Kidney epithelial cell (primary cell): ENCODE measurements around the gene LYST. TPM values are rescaled to one million over a fixed set of nuclear protein-coding genes. Genes with fewer than 3 reads are reported as not detected.

Source experiments
- DNase-seq: peaks from one replicate; pipeline ENCODE4 v3.0.0-alpha.2; 2010; ENCODE audit warnings: low read depth
- H3K27me3 ChIP-seq: 2 replicates; pipeline ENCODE4 v1.6.0; 2011; ENCODE audit warnings: low read length; ENCODE audit not compliant: control insufficient read depth, insufficient read depth
- H3K36me3 ChIP-seq: 2 replicates; pipeline ENCODE4 v1.5.1; 2011; ENCODE audit warnings: low read length; ENCODE audit not compliant: control insufficient read depth, insufficient read depth
- H3K4me3 ChIP-seq: 2 replicates; pipeline ENCODE4 v1.5.1; 2011; ENCODE audit warnings: low read depth, mild to moderate bottlenecking, control low read depth, low read length
- total RNA-seq: library from RNA; depleted of rRNA; stranded (reverse); fragments of >200 nt; gene quantifications from 2 replicates; pipeline ENCODE4 v1.2.3, GENCODE V29; 2015
- TF ChIP-seq, protein P1 (sequence below): IDR thresholded peaks from 2 replicates; pipeline ENCODE4 v1.5.1; 2011; ENCODE audit warnings: mild to moderate bottlenecking, moderate library complexity, low read length, control low read depth, inconsistent platforms; ENCODE audit not compliant: insufficient read depth, poor library complexity, severe bottlenecking

LYST gene
- total RNA-seq, 1 donor from 2014 or later = 12.7 TPM

- H3K27me3 ChIP-seq = no peaks in the 10 kb centered on the region
- no peak overlapping the region for H3K4me3 ChIP-seq
- TF ChIP-seq, protein P1, sequence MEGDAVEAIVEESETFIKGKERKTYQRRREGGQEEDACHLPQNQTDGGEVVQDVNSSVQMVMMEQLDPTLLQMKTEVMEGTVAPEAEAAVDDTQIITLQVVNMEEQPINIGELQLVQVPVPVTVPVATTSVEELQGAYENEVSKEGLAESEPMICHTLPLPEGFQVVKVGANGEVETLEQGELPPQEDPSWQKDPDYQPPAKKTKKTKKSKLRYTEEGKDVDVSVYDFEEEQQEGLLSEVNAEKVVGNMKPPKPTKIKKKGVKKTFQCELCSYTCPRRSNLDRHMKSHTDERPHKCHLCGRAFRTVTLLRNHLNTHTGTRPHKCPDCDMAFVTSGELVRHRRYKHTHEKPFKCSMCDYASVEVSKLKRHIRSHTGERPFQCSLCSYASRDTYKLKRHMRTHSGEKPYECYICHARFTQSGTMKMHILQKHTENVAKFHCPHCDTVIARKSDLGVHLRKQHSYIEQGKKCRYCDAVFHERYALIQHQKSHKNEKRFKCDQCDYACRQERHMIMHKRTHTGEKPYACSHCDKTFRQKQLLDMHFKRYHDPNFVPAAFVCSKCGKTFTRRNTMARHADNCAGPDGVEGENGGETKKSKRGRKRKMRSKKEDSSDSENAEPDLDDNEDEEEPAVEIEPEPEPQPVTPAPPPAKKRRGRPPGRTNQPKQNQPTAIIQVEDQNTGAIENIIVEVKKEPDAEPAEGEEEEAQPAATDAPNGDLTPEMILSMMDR = no peak
- no peaks in the 10 kb centered on the region for H3K36me3 ChIP-seq
- DNase-seq = no peak
These were observed 58.5 kb downstream of the LYST start for GRCh38 chr1:235808223-235808622.

GRCh38 chr1:235806123-235806522, 60.6 kb downstream of the LYST start:
- no peaks in the 10 kb centered on the region for H3K27me3 ChIP-seq
- H3K36me3 ChIP-seq = no peaks in the 10 kb centered on the region
- TF ChIP-seq, protein P1 = no peak
- DNase-seq = no peak
- no peak overlapping the region for H3K4me3 ChIP-seq

DNA sequence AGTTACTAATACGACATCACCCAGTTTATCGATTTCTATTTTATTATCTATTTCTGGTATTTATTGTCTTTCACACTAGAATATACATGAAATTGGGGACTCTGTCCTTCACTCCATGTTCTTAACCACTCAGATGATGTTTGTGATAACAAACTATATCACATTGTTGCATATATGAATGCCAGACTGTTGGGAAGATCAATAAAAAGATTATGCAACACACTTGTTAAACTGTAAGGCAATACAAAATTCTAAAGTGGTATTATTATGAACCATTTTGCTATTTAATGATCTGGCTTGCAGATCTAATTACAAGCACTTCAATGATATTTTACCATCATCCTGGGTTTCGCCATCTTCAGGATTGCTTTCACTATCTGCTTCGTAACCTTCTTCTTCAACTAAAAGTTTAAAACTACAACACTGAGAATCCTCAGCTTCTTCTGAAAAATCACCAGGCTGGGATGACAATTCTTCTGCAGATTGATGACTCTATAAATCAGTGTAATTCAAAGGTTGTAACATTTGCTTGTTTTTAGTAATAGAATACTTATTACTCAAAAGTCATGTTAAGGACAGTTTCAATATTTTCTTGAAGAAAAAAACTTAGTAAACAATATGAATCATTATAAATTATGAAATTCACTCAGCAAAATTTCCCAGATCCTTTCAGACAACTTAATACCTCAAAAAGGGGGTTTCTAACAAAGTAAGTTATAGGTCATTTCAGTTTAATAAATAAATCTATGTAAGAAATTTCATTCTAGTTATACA, 63.9 kb downstream of the LYST start:
- Histone ChIP-seq H3K36me3 (no peaks in the 10 kb centered on the region), H3K27me3 (no peaks in the 10 kb centered on the region), H3K4me3 (no peak overlapping the region)
- DNase-seq = no peak
- TF ChIP-seq, protein P1 = no peak

DNA sequence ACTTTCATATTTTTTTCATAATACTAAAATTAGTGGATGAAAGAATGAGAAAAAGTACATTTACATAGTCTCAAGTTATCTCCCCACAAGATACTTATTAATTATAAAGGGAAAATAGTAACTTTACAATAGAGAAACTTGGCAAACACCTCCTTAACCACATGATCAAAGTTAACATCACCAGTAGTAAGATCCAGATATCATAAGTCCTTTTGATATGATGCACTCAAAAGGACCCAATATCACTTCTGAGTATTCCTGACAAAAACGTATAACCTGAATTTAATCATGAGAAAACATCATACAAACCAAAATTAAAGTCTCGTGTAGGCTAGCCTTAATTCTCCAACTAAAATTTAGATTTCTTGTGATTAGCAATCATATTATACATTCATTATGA, 67.4 kb downstream of the LYST start:
- Histone ChIP-seq H3K36me3 (no peaks in the 10 kb centered on the region), H3K27me3 (no peaks in the 10 kb centered on the region), H3K4me3 (no peak overlapping the region)
- no peak for DNase-seq
- TF ChIP-seq, protein P1 = no peak

- no peaks in the 10 kb centered on the region for H3K36me3 ChIP-seq
These were observed 75.1 kb downstream of the LYST start for GRCh38 chr1:235791532-235792060.

More at GRCh38 chr1:235791532-235792060, 75.1 kb downstream of the LYST start:
- DNase-seq = no peak
- Histone ChIP-seq H3K4me3 (no peak overlapping the region), H3K27me3 (no peaks in the 10 kb centered on the region)
- TF ChIP-seq, protein P1 = no peak
